Stimulated activated CD4-positive, alpha-beta T cell treated with anti-CD3 and anti-CD28 coated beads, Interleukin-4, amount 100 ng/mL, for 24 hours (primary cell): ENCODE results near the gene MSRB1.
"Not testable (repeated sequence)": the region's sequence is repeated elsewhere in the genome, so short reads cannot be mapped to it uniquely, and the experiment has no call there.

Experiments used
- DNase-seq: peaks from one replicate; pipeline ENCODE4 v3.0.0-alpha.2; 2020

MSRB1 gene

GRCh38 chr16:1978476-1979120, 35.6 kb upstream of the MSRB1 start:
- no peak for DNase-seq

DNA sequence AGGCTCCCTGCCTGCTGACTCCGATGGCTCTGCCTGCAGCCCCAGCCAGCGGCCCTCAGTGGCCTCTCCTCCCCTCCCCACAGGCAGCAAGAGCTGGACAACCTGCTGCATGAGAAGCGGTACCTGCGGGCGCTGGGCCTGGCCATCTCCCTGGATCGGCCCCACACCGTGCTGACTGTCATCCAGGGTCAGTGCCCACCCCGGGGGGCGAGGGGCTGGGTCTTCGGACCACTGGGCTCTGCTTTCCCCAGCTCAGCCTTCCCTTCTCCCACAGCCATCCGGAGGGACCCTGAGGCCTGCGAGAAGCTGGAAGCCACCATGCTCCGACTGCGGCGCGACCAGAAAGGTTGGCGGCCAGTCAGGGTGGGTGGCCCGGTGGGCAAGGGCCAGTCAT, 34.9 kb upstream of the MSRB1 start:
- no peak for DNase-seq

DNA sequence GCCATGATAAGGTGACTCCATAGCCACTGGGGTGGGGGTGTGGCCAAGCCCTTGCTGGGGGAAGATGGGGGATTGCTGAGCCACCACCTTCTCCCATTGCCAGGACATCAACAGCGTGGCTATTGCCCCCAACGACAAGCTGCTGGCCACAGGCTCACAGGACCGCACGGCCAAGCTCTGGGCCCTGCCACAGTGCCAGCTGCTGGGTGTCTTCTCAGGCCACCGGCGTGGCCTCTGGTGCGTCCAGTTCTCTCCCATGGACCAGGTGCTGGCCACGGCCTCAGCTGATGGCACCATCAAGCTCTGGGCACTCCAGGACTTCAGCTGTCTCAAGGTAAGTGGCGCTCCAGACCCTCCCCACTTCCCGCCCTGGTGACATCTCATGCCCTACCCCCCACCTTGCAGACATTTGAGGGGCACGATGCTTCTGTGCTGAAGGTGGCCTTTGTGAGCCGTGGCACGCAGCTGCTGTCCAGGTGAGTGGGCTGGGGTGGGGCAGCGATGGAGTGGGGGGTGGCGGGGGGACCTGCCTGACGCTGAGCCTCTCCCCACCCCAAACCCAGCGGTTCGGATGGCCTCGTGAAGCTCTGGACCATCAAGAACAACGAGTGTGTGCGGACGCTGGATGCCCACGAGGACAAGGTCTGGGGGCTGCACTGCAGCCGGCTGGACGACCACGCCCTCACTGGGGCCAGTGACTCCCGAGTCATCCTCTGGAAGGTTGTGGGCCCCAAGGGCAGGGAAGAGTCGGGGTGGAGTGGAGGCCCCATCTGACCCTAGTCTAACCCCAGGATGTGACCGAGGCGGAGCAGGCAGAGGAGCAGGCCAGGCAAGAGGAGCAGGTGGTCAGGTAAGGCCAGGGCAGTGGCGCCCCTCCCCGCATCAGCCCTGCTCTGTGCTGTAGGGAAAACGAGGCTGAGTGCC, 34.2 kb upstream of the MSRB1 start:
- no peak for DNase-seq

DNA sequence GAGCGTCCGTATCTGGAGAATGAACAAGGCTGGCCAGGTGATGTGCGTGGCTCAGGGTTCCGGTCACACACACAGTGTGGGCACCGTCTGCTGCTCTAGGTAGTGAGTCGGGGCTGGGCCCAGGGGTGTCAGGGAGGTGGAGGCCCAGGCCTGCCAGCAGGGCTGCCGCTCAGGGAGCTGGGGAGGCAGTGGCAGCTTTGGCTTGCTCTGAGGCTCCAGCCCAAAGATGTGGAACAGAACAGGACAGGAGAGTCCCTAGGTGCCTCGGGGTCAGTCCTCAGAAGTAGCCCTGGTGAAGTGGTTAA, 33.2 kb upstream of the MSRB1 start:
- no peak for DNase-seq

- no peak for DNase-seq
Measured at GRCh38 chr16:1975432-1976215, 32.6 kb upstream of the MSRB1 start.

DNA sequence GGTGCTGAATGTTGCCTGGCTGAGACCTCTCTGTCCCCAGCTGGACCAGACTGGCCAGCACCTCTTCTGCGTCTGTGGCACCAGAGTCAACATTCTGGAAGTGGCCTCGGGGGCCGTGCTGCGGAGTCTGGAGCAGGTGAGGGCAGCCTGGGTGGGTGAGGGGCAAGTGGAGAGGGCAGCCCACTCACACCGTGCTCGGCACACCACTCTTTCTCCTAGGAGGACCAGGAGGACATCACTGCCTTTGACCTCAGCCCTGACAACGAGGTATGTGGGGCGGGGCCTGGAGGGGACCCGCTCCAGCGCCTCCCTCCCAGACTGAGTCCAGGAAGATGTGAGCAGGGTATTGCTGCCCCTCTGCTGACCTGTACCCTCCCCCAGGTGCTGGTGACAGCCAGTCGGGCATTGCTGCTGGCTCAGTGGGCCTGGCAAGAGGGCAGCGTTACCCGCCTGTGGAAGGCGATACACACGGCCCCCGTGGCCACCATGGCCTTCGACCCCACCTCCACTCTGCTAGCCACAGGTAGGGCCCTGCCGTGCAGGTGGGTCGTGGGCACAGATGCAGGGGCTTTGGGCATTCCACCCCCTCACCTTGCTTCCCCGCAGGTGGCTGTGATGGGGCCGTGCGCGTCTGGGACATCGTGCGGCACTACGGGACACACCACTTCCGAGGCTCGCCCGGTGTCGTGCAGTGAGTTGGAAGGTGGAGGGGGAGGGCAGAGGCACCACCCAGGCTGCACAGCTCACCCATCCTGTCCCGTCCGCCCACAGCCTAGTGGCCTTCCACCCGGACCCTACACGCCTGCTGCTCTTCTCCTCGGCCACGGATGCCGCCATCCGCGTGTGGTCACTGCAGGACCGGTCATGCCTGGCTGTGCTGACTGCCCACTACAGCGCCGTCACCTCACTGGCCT, 31.4 kb upstream of the MSRB1 start:
- no peak for DNase-seq

DNA sequence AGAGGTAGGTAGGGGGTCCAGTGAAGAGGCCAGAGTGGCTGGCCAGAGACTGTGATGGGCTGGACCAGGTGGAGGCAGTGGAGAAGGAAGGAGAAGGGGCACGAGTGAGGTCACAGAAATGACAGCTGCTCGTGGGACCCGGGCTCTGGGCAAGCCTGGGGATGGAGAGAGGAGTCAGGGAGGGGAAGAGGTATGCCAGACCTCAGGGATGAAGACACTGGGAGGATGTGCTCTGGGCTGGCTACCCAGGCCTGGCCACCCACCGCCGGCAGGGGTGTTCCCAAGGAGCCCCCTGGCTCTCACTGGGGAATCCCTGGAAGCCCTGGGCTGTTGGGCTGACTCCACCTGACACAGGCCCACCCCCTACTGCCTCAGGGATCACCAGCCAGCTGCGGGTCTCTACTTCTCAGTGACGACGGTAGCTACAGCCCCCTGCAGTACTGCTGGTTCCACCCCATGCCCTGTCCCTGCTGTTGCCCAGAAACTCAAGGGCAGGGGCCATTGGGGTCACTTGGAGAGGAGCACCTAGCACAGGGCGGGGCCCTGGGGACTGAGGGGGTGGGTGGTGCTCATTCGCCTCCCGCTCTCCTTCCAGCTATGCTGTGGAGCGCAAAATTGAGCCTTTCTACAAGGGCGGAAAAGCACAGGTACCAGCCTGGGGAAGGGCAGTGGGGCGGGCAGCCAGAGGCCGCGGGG, 30.6 kb upstream of the MSRB1 start:
- no peak for DNase-seq

GRCh38 chr16:1972490-1972877, 29.5 kb upstream of the MSRB1 start:
- DNase-seq: no peak

DNA sequence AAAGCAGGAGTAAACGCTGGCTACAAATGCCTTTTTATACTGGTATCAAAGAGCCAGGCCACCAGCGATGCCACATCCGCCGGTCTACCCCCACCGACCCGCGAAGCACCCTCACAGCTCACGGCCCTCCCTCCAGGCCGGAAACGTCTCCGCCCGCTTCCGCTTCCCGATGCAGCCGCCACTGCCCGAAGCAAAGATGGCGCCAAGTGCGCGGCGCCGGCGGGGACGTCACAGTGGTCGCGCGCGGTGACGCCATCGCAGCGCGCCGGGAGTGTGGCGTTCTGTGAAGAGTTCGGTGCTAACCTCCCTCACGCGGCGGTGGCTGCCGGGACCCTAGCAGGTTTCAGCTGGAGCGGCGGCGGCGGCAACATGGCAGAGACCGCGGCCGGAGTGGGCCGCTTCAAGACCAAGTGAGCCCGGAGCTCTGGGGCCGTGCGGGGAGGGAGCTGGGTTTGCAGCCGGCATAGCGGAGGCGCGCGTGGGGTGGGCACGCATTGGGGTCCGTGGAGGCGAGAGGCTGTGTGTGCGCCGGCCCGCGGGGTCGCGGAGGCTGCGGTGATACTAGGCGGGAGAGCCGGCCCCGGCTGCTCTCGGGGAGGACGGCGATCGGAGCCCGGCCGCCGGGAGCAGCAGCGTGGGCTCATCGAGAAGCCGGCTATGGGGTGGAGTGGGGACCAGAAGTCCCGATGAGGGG, 28.9 kb upstream of the MSRB1 start, which contains the start of gene TBL3:
TBL3 (plus strand) TSS at position 258 of the 694 bp plus-strand sequence; CDS start at position 370, 112 bp downstream.
- DNase-seq: peak; percentile 97

- no peak for DNase-seq
Measured at GRCh38 chr16:1968146-1968953, 25.4 kb upstream of the MSRB1 start.

GRCh38 chr16:1966460-1966859, 23.5 kb upstream of the MSRB1 start, which contains the start of gene RNF151:
TSS of gene RNF151 (plus strand) at chr16:1966856. CDS start at chr16:1966882, 26 bp downstream.
- no peak for DNase-seq

DNA sequence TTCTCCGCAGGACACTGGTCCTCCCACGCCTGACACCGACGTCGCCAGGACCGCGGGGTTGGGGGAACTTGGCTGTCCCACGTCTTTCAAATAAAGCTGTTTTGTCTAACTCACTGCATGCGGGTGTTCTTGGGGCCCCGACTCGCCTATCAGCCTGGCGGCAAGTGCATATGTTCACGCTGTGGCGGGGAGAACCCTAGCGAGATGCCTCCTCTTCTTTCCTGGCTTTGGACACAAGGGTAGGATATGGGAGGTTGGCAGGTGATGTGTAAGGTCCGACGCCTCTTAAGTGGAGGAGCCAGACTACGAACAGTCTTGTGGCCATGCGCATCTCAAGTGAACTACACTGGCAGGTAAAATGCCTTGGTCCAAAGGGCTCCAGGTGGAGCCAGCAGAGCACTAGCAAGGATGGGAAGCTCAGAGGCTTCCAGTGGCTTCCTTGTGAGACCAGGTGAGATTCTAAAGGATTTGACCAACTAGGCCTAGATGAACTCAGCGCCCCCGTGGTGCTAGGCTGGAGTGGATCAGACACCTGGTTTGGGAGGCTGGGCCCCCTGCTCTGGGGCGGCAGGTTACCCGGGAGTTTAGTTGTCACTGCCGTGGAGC, 22.5 kb upstream of the MSRB1 start:
- DNase-seq: peak; percentile 36

- peak; percentile 100 for DNase-seq
Measured at GRCh38 chr16:1964506-1965395, 21.8 kb upstream of the MSRB1 start, which contains the start of gene RPS2. TSS of gene RPS2 (minus strand) at chr16:1964826. CDS start at chr16:1964625, 201 bp downstream.

DNA sequence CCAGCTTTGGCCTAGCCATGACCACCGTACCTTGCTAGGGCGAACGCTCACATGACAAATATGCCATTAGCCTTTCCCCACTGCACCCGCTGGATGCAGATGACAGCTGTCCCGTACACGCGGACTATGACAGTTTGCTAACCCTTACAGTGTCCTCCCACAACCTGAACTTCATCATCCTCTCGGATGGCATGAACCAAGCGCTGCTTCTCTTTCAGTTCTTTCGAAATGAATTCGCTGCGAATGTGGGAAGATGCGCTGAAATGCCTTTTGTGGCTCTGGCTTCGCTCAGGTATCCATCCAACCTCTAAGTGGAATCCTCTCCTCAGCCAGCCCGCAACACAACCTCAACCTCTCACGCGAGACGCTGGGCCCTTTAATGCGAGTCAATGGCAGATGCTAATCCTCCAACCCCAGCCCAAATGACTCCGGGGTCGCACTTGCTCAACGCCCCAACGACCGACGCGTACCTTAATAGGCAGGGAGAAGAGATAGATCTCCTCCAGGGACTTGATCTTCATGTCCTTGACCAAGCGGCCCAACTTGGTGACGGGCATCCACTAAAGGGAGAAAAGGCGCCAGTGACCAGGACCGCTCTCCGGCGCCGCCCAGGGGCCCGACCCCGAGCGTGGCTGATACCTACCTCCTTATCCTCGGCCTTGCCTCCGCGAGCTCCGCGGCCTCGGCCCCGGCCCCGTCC, 21.0 kb upstream of the MSRB1 start:
- peak; percentile 52 for DNase-seq

DNA sequence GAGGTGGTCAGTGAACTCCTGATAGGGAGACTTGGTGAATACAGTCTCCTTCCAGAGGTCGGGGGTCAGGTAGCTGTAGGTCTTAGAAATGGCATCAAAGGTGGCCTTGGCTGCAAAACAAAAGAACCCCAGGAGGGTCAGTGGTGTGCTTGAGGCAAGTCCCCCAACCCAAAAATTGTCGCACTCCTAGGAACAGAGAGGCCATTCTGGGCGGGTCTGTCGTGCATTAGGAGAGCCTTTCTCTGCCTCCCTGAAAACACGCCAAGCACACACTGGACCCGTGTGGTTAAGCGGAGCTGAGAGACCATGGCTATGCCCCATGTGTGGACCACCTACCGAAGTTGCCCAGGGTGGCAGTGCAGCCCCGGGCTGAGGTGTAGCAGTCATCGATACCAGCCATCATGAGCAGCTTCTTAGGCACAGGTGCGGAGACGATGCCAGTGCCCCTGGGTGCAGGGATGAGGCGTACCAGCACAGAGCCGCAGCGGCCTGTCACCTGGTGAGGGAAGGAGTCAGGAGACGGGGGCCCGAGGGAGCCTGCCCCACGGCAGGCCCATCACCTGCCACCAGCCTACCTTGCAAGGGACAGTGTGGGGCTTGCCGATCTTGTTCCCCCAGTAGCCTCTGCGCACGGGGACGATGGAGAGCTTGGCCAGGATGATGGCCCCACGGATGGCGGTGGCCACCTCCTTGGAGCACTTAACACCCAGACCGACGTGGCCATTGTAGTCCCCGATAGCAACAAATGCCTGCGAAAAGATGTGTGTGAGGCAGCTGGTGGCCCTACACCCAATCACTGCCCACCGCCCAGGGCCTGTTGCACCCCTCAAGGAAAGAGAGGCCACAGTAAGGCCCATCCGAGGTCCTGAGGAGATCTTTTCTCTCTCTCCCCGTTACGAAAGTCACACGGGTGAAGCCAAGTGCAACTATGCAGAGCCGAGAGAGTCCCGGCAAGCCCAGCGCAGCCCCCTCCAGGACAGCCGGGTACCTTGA, 19.5 kb upstream of the MSRB1 start:
- not testable (repeated sequence) for DNase-seq

DNA sequence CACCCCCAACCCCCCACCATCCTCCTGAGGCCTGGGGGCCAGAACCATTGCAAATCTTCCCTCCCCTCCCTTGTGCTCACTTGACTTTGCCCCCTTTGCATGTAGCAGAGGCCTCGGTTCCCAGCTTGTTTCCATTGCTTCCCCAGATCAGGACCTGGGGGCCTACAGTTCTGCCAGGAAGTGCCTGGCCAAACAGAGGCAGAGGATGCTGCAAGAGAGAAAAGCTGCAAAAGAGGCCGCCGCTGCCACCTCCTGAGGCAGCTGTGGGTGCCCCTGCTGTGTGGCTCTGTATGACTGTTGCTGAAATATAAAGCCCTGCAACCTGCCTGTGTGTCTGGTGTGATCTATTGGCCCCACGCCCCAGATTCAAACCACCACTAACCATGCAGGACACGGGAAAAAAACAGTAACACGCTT, 18.7 kb upstream of the MSRB1 start:
- DNase-seq: peak; percentile 41
